CD14-positive monocyte (primary cell): ENCODE results near the gene PRRG1. TPM values are rescaled to one million over a fixed set of nuclear protein-coding genes. Genes with fewer than 3 reads are reported as not detected.
"Not testable (repeated sequence)": the region's sequence is repeated elsewhere in the genome, so short reads cannot be mapped to it uniquely, and the experiment has no call there.

Source experiments
- DNase-seq, 3 donors: peaks; one replicate each; pipeline ENCODE4 v3.0.0-alpha.2; 2011 to 2022
- H2AFZ ChIP-seq: 2 replicates; pipeline ENCODE4 v1.6.0; 2012; ENCODE audit warnings: mild to moderate bottlenecking, low read depth, low read length, inconsistent platforms; ENCODE audit not compliant: insufficient read depth, poor library complexity, severe bottlenecking
- H3K27ac ChIP-seq, 2 donors: 1 replicate in 1 of 2; 2 replicates in 1 of 2; pipeline ENCODE4 v1.5.1; 2012 to 2013; ENCODE audit warnings: low read length in 2 of 2, control low read depth in 1 of 2, inconsistent platforms in 1 of 2, low read depth in 1 of 2, mild to moderate bottlenecking in 1 of 2
- H3K27me3 ChIP-seq, 2 donors: one replicate each; pipeline versions ENCODE4 v1.6.0 to v1.6.1; 2011 to 2013; ENCODE audit warnings: low read length in 2 of 2; ENCODE audit not compliant: control insufficient read depth in 2 of 2, insufficient read depth in 2 of 2
- H3K36me3 ChIP-seq, 2 donors: replicated peaks in 1 of 2; 1 replicate in 1 of 2; 2 replicates in 1 of 2; pipeline versions ENCODE4 v1.5.1 to v1.6.1; 2012 to 2013; ENCODE audit warnings: low read length in 2 of 2, control low read depth in 1 of 2, inconsistent platforms in 1 of 2, mild to moderate bottlenecking in 1 of 2; ENCODE audit not compliant: insufficient read depth in 2 of 2, control insufficient read depth in 1 of 2
- H3K4me1 ChIP-seq, 2 donors: 1 replicate in 1 of 2; 2 replicates in 1 of 2; pipeline versions ENCODE4 v1.5.1 to v1.6.1; 2012 to 2013; ENCODE audit warnings: low read length in 2 of 2, control low read depth in 1 of 2, inconsistent platforms in 1 of 2, mild to moderate bottlenecking in 1 of 2, moderate library complexity in 1 of 2; ENCODE audit not compliant: insufficient read depth in 2 of 2, control insufficient read depth in 1 of 2
- H3K4me2 ChIP-seq: replicated peaks from 2 replicates; pipeline ENCODE3; 2012; ENCODE audit warnings: low read length, moderate library complexity, mild to moderate bottlenecking; ENCODE audit not compliant: poor library complexity, severe bottlenecking; ENCODE audit errors: extremely low read depth
- H3K4me3 ChIP-seq, 3 experiments: fragments of 200-600 bp in 1 of 3; sonication (generic) in 1 of 3; replicated peaks in 1 of 3; 1 replicate in 2 of 3; 2 replicates in 1 of 3; pipeline ENCODE4 v1.5.1; 2011 to 2013; ENCODE audit warnings: low read length in 3 of 3, mild to moderate bottlenecking in 3 of 3, control low read depth in 2 of 3, low read depth in 2 of 3, inconsistent platforms in 1 of 3, moderate library complexity in 1 of 3
- H3K79me2 ChIP-seq: 2 replicates; pipeline ENCODE4 v1.6.0; 2012; ENCODE audit warnings: mild to moderate bottlenecking, control low read depth, inconsistent platforms, low read length, moderate library complexity; ENCODE audit not compliant: insufficient read depth
- H3K9ac ChIP-seq: 2 replicates; pipeline ENCODE4 v1.6.0; 2017; ENCODE audit warnings: low read length, mild to moderate bottlenecking; ENCODE audit not compliant: insufficient read depth, poor library complexity, severe bottlenecking
- H3K9me3 ChIP-seq, 2 donors: replicated peaks in 1 of 2; 1 replicate in 1 of 2; 2 replicates in 1 of 2; pipeline versions ENCODE4 v1.5.1 to v1.6.1; 2012 to 2013; ENCODE audit warnings: low read length in 2 of 2, control low read depth in 1 of 2; ENCODE audit not compliant: control insufficient read depth in 1 of 2, insufficient read depth in 1 of 2
- H4K20me1 ChIP-seq: 2 replicates; pipeline ENCODE4 v1.6.0; 2012; ENCODE audit warnings: mild to moderate bottlenecking, low read length, control low read depth, moderate library complexity; ENCODE audit not compliant: insufficient read depth
- H3K27ac Mint-ChIP-seq, 7 donors: one replicate each; pipeline ENCODE4 v1.8.0; 2020; ENCODE audit warnings: mild to moderate bottlenecking in 7 of 7, mixed read lengths in 7 of 7, moderate library complexity in 6 of 7, inconsistent platforms in 2 of 7
- H3K27me3 Mint-ChIP-seq, 3 donors: one replicate each; pipeline ENCODE4 v1.8.0; 2021 to 2022; ENCODE audit warnings: low read depth in 3 of 3, mild to moderate bottlenecking in 3 of 3, mixed read lengths in 3 of 3, moderate library complexity in 3 of 3, inconsistent platforms in 1 of 3
- H3K36me3 Mint-ChIP-seq, 2 donors: one replicate each; pipeline ENCODE4 v1.8.0; 2020; ENCODE audit warnings: mixed read lengths in 2 of 2, inconsistent platforms in 1 of 2, mild to moderate bottlenecking in 1 of 2
- H3K4me1 Mint-ChIP-seq: one replicate; pipeline ENCODE4 v1.8.0; 2020; ENCODE audit warnings: mild to moderate bottlenecking, mixed read lengths
- H3K4me3 Mint-ChIP-seq, 2 donors: one replicate each; pipeline ENCODE4 v1.8.0; 2020; ENCODE audit warnings: mild to moderate bottlenecking in 2 of 2, mixed read lengths in 2 of 2, moderate library complexity in 1 of 2
- H3K9me3 Mint-ChIP-seq, 7 donors: one replicate each; pipeline ENCODE4 v1.8.0; 2020 to 2022; ENCODE audit warnings: mixed read lengths in 7 of 7, mild to moderate bottlenecking in 6 of 7, moderate library complexity in 6 of 7, inconsistent platforms in 2 of 7
- CTCF ChIP-seq: fragments of 200-600 bp; IDR thresholded peaks from one replicate; pipeline ENCODE4 v1.8.0; 2022; ENCODE audit warnings: antibody characterized with exemption, mild to moderate bottlenecking
- WGBS: methylation state at CpG from one replicate; pipeline ENCODE4 v1.1.5; 2013; ENCODE audit warnings: missing lambda C conversion rate; ENCODE audit not compliant: insufficient coverage; 5-methylcytosine and 5-hydroxymethylcytosine counted together
- intact Hi-C, 2 donors: fragments of 100-400 bp; cut with micrococcal nuclease; formaldehyde crosslinking; loops; one replicate each; pipeline versions ENCODE4 v1.15.0 to v1.15.1; 2023
- polyA plus RNA-seq, 3 donors: library from polyadenylated mRNA; depleted of rRNA in 1 of 3; unstranded in 2 of 3; stranded (reverse) in 1 of 3; fragments of 300-500 nt in 2 of 3; fragments of >200 nt in 1 of 3; fragmentation: Illumina TruSeq in 2 of 3; gene quantifications; 1 replicate in 2 of 3; 2 replicates in 1 of 3; pipeline ENCODE4 v1.2.3, GENCODE V29; 2012 to 2021

The PRRG1 gene
- polyA plus RNA-seq, 3 donors, result 0.04 to 0.39 (median 0.14) TPM

GRCh38 chrX:37488323-37488722 is 139.2 kb downstream of the PRRG1 start:
- peak overlapping the region in 1 of 7 donors; percentile 7 for H3K27ac Mint-ChIP-seq
- Histone ChIP-seq H3K4me1 (no peaks in the 10 kb centered on the region), H3K9me3 (no peaks in the 10 kb centered on the region), H3K9ac (no peak overlapping the region), H4K20me1 (no peaks in the 10 kb centered on the region), H3K4me2 (no peak overlapping the region), H3K4me3 (no peak overlapping the region), H3K27ac (no peak overlapping the region), H3K36me3 (no peaks in the 10 kb centered on the region), H3K27me3 (no peaks in the 10 kb centered on the region), H3K79me2 (no peaks in the 10 kb centered on the region), H2AFZ (no peak overlapping the region)
- no peak for TF ChIP-seq CTCF
- H3K36me3 Mint-ChIP-seq, result no peaks in the 10 kb centered on the region
- WGBS, result no CpG with 5 or more reads among the region's 3 CpGs
- H3K9me3 Mint-ChIP-seq, result peaks cover 0 to 10% (median 0%) of the 10 kb centered on the region in 7 donors
- H3K4me1 Mint-ChIP-seq, result no peaks in the 10 kb centered on the region
- intact Hi-C loops, result no loop called here
- H3K27me3 Mint-ChIP-seq, result peaks cover 0 to 3% (median under 1%) of the 10 kb centered on the region in 3 donors
- no peak for DNase-seq
- no peak overlapping the region for H3K4me3 Mint-ChIP-seq

- Histone ChIP-seq H3K4me3 (no peak overlapping the region), H3K9ac (no peak overlapping the region), H4K20me1 (no peaks in the 10 kb centered on the region), H3K27ac (no peak overlapping the region), H2AFZ (no peak overlapping the region), H3K9me3 (no peaks in the 10 kb centered on the region), H3K4me2 (no peak overlapping the region), H3K4me1 (no peaks in the 10 kb centered on the region), H3K27me3 (no peaks in the 10 kb centered on the region), H3K79me2 (no peaks in the 10 kb centered on the region), H3K36me3 (no peaks in the 10 kb centered on the region)
- WGBS, result 98% methylated on average over 7 of the region's 34 CpGs
- Mint-ChIP-seq H3K36me3 (no peaks in the 10 kb centered on the region), H3K9me3 (peaks cover 0 to 10% (median 2%) of the 10 kb centered on the region in 7 donors), H3K27me3 (peaks cover 0 to 5% (median 3%) of the 10 kb centered on the region in 3 donors), H3K27ac (no peak overlapping the region), H3K4me3 (no peak overlapping the region), H3K4me1 (no peaks in the 10 kb centered on the region)
- TF ChIP-seq CTCF, result no peak
- DNase-seq, result no peak
- intact Hi-C loops, result no loop called here
Measured at GRCh38 chrX:37491686-37492085, 142.5 kb downstream of the PRRG1 start.

DNA sequence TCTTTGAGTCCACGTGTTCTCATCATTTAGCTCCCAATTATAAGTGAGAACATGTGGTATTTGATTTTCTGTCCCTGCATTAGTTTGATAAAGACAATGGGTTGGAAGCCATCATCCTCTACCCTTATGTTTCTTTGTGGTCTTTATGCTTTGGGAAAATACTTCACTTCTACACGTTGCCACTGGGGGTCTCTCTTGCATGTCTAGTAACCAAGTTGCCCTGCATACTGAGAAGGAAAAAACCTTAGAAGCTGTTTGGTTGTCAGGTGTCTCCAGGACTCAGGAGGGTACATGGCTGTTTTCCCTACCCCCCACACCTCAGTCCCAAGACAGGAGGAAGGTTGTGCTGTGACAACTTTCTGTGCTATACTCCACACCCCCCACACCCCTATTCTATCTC is 146.6 kb downstream of the PRRG1 start:
- WGBS, result no CpG with 5 or more reads among the region's 2 CpGs
- H3K9me3 Mint-ChIP-seq, result not testable (repeated sequence)

More for the DNA sequence above, 146.6 kb downstream of the PRRG1 start:
- H3K27ac Mint-ChIP-seq, H3K36me3 Mint-ChIP-seq, H3K4me3 ChIP-seq, H3K27me3 ChIP-seq, H3K4me1 ChIP-seq, H4K20me1 ChIP-seq, H3K79me2 ChIP-seq, H2AFZ ChIP-seq, H3K9ac ChIP-seq, H3K27ac ChIP-seq, H3K36me3 ChIP-seq, intact Hi-C loops, H3K4me3 Mint-ChIP-seq, H3K4me1 Mint-ChIP-seq, H3K4me2 ChIP-seq, DNase-seq, H3K27me3 Mint-ChIP-seq, H3K9me3 ChIP-seq: not testable (repeated sequence)
